HG03045 (cell line): ENCODE results near the gene ARHGEF28.

Experiments
- ATAC-seq: cut with Tn5 transposase; IDR thresholded peaks from one replicate; pipeline ENCODE4 v1.9.1; 2021; ENCODE audit warnings: mild to moderate bottlenecking, moderate library complexity; ENCODE audit not compliant: unreplicated experiment

ARHGEF28 gene

GRCh38 chr5:73654819-73655318 is 28.9 kb downstream of the ARHGEF28 start:
- ATAC-seq, result no peak

- ATAC-seq, result no peak
Measured at GRCh38 chr5:73655521-73656160, 29.6 kb downstream of the ARHGEF28 start.

- ATAC-seq, result no peak
Measured at GRCh38 chr5:73661753-73662152, 35.8 kb downstream of the ARHGEF28 start.

- no peak for ATAC-seq
Measured at GRCh38 chr5:73663161-73663859, 37.3 kb downstream of the ARHGEF28 start.

- ATAC-seq, result no peak
Measured at GRCh38 chr5:73663860-73664240, 37.9 kb downstream of the ARHGEF28 start.

GRCh38 chr5:73664796-73665195 is 38.8 kb downstream of the ARHGEF28 start:
- no peak for ATAC-seq

GRCh38 chr5:73666891-73667290 is 40.9 kb downstream of the ARHGEF28 start:
- ATAC-seq, result no peak

GRCh38 chr5:73668017-73668416 is 42.0 kb downstream of the ARHGEF28 start:
- ATAC-seq, result peak; percentile 50

GRCh38 chr5:73668486-73669111 is 42.6 kb downstream of the ARHGEF28 start:
- no peak for ATAC-seq

GRCh38 chr5:73670731-73671130 is 44.7 kb downstream of the ARHGEF28 start:
- no peak for ATAC-seq

- no peak for ATAC-seq
Measured at GRCh38 chr5:73672132-73672531, 46.1 kb downstream of the ARHGEF28 start.

GRCh38 chr5:73673161-73673591 is 47.2 kb downstream of the ARHGEF28 start:
- no peak for ATAC-seq

- ATAC-seq, result no peak
Measured at GRCh38 chr5:73674669-73675004, 48.6 kb downstream of the ARHGEF28 start.

GRCh38 chr5:73678322-73678740 is 52.3 kb downstream of the ARHGEF28 start:
- ATAC-seq, result no peak

- no peak for ATAC-seq
Measured at GRCh38 chr5:73678807-73679206, 52.8 kb downstream of the ARHGEF28 start.

- no peak for ATAC-seq
Measured at GRCh38 chr5:73682176-73682575, 56.2 kb downstream of the ARHGEF28 start.

GRCh38 chr5:73684691-73685090 is 58.7 kb downstream of the ARHGEF28 start:
- ATAC-seq, result no peak

GRCh38 chr5:73686912-73687311 is 60.9 kb downstream of the ARHGEF28 start:
- ATAC-seq, result no peak

GRCh38 chr5:73687357-73687756 is 61.4 kb downstream of the ARHGEF28 start:
- ATAC-seq, result no peak

GRCh38 chr5:73690015-73690414 is 64.0 kb downstream of the ARHGEF28 start:
- no peak for ATAC-seq

- ATAC-seq, result no peak
Measured at GRCh38 chr5:73691302-73692080, 65.5 kb downstream of the ARHGEF28 start.
